Measurements from ENCODE around the gene SLC45A1. TPM values are rescaled to one million over a fixed set of nuclear protein-coding genes. Genes with fewer than 3 reads are reported as not detected.

SLC45A1 gene
- total RNA-seq, 2 experiments from 2014 or later: 0.52 to 0.74 TPM

DNA sequence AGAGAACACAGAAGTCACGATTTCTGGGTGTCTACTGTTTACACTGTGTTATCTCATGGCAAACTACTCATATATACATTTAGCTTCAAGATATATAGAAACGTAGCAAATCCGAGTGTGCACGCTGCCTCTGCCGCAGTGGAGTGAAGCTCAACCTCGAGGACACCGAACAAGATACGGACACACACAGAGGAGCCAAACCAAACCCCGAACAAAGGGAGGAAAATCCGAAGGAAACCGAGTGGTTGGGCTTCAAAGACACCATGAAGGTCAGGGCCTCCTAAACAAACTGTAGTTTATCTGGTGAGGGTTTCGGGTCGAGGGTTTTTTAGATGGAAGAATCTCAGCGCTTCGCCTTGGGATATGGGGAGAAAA lies 34.5 kb downstream of the SLC45A1 start:
- Mint-ChIP-seq H3K27me3 (ENCODE audit: low read depth) (no peaks in the 10 kb centered on the region), H3K4me3 (no peak overlapping the region), H3K27ac (peak overlapping the region; percentile 35), H3K36me3 (ENCODE audit: low read depth) (peaks cover 5% of the 10 kb centered on the region), H3K9me3 (no peaks in the 10 kb centered on the region), H3K4me1 (ENCODE audit: low read depth) (peaks cover 4% of the 10 kb centered on the region)
- intact Hi-C loops (cut with micrococcal nuclease): no loop called here
- no peak for DNase-seq
- CTCF ChIA-PET: interaction anchor here (1.5 to 4.4 kb wide), 2 partner anchors 338 to 373 kb away, joined by 5 to 40 read pairs; no protein-coding TSS in a partner anchor

DNA sequence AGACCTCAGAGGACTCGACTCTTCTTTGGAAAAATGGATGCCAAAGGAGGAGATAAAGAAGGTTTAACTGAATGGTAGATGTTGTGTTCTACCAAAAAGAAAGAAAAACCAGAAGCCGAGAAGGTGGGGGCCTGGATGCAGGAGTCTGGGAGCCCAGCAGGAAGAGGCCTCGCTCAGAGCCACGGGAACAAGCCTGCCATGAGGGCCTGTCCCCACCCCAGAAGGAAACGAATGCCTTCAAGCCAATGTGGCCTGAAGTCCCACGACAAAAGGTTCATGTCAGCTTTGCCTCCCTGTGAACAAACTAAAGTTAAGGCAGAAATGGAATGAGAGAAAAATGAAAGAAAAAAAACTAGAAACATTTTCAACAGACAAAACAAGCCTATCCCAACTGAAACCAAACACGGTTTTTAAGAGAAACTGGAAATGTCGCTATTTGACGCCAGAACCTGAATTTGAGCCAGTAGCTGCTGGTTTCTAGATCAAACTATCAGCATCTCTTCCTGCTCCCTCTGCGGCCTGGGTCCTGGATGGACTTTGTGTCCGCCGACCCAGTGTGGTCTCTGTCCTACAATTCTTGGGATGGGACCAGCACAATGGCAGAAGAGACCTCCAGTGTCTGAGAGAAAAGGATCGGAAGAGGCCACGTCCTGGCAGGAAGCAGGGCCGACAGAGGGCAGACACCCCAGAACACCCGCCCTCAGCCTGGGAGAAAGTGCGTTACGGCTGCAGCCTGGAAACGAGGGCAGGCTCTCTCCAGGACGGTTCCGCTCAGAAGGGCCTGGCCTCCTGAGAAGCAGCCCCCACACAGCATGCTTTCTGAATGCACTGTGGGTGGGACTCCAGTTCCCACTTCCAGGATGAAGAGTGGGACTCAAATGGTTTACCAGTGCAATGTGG lies 35.2 kb downstream of the SLC45A1 start:
- Mint-ChIP-seq H3K4me3 (no peak overlapping the region), H3K27ac (peak overlapping the region; percentile 35), H3K9me3 (no peaks in the 10 kb centered on the region), H3K27me3 (ENCODE audit: low read depth) (no peaks in the 10 kb centered on the region), H3K4me1 (ENCODE audit: low read depth) (peaks cover 4% of the 10 kb centered on the region), H3K36me3 (ENCODE audit: low read depth) (peaks cover 10% of the 10 kb centered on the region)
- CTCF ChIA-PET: interaction anchor here (1.5 kb wide), 1 partner anchor 373 kb away, joined by 5 read pairs; no protein-coding TSS in a partner anchor
- intact Hi-C loops (cut with micrococcal nuclease): no loop called here
- no peak for DNase-seq

DNA sequence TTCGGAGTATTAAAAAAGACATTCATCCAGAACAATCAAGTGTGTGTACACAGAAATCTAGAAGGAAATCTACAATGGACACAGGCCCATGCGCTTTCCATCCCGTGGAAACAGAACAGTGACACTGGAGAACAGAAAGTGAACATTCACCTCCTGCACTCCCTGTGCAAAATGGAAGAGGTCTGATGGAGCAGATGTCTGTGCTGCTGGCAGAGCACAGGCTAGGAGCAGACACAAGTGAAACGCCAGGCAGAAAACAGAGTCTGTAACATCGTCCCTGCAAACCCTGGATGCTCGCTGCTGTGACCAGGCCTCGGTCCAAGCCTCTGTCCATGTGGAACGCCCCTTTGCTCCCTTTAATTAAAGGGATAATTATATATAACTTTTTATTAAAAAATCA lies 36.1 kb downstream of the SLC45A1 start:
- CTCF ChIA-PET: no interaction called here
- no peak overlapping the region for H3K27ac Mint-ChIP-seq
- H3K9me3 Mint-ChIP-seq: no peaks in the 10 kb centered on the region
- no peak overlapping the region for H3K4me3 Mint-ChIP-seq
- no peak for DNase-seq
- H3K27me3 Mint-ChIP-seq (ENCODE audit: low read depth): no peaks in the 10 kb centered on the region
- peaks cover 11% of the 10 kb centered on the region for H3K36me3 Mint-ChIP-seq (ENCODE audit: low read depth)
- no peaks in the 10 kb centered on the region for H3K4me1 Mint-ChIP-seq (ENCODE audit: low read depth)
- intact Hi-C loops (cut with micrococcal nuclease): no loop called here

DNA sequence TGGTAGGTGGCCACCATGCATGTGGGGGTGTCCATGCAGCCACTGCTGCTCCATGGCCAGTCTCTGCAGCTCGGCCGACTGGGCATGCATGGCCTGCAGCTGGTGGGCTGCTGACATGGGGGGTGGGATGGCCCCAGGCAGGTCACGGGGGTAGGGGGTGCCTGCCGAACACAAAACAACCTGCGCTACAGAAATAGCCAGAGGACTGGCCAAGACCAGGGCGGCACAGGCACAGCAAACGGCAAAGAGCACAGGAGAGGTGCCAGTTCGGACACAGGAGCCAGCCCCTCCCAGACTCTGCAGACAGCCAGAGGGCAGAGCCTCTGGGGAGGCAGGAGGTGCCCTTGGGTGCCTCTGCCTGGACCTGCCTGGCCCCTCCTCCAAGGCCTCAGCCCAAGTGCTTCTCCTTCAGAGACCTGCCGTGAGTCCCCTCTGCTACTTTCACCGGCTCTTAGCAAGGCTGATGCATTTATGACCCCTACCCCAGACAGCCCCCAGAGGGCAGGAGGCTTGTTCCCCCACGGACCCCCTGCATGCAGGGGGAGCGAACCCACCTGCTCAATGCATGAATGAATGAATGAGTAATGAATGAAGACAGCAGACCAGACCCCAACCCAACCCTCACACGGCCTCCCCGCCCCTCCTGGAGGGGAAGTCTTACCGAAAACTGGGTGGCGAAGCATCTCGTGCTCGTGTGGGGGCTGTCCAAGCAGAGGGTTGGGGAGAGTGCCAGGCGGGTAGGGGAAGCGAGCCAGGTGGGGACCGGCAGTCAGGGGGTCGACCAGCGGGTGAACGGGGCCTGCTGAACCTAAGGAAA lies 37.7 kb downstream of the SLC45A1 start:
- Mint-ChIP-seq H3K9me3 (no peaks in the 10 kb centered on the region), H3K27ac (no peak overlapping the region), H3K4me1 (ENCODE audit: low read depth) (no peaks in the 10 kb centered on the region), H3K27me3 (ENCODE audit: low read depth) (no peaks in the 10 kb centered on the region), H3K4me3 (no peak overlapping the region), H3K36me3 (ENCODE audit: low read depth) (peaks cover 13% of the 10 kb centered on the region)
- intact Hi-C loops (cut with micrococcal nuclease): no loop called here
- CTCF ChIA-PET: no interaction called here
- DNase-seq: no peak

DNA sequence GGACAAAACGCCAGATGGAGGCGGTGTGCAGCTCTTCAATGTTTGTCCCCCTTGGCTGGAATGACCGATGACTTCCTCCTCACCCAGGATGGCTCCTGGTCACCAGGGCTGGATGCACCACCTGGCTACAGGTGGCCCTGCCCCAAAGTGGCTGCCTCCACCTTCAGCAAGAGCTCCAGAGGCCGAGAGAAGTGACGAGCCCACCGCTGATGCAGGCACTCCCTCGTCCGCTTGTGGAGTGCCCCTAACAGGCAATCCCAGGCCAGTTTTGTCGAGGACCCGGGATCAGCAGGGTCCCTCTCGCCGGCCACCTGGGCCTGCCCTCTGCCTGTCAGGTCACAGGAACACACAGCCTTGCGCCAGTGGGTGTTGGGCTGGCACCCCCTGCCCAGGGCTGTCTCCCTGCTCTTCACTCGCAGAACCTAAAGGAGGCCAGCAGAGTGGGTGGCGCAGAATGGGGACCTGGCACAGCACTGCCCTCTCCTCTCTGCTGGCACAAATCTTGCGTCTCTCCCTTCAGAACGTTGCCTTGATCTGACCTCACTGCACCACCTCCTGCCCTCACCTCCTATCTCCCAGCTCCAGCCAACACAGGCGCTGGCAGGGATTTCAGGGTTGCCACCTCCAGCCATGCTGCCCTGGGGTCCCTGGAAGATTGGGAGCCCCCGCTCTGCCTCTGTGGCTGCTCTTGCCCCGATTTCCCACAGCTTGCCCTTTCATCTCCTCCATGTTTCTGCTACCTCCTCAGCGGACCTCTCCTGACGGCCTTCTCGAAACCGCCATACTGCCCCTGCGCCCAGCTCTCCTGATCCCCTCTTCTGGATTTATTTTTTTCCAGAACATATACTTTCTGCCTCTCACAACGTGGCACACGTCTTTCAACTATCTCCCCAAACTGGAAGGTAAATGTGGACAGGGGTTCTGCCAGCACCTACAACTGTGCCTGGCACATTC lies 38.6 kb downstream of the SLC45A1 start:
- intact Hi-C loops (cut with micrococcal nuclease): no loop called here
- Mint-ChIP-seq H3K9me3 (no peaks in the 10 kb centered on the region), H3K27ac (no peak overlapping the region), H3K36me3 (ENCODE audit: low read depth) (peaks cover 13% of the 10 kb centered on the region), H3K4me1 (ENCODE audit: low read depth) (no peaks in the 10 kb centered on the region), H3K4me3 (no peak overlapping the region), H3K27me3 (ENCODE audit: low read depth) (no peaks in the 10 kb centered on the region)
- CTCF ChIA-PET: interaction anchor here (1.1 kb wide), 1 partner anchor 7 kb away, joined by 5 read pairs; no protein-coding TSS in a partner anchor
- no peak for DNase-seq

DNA sequence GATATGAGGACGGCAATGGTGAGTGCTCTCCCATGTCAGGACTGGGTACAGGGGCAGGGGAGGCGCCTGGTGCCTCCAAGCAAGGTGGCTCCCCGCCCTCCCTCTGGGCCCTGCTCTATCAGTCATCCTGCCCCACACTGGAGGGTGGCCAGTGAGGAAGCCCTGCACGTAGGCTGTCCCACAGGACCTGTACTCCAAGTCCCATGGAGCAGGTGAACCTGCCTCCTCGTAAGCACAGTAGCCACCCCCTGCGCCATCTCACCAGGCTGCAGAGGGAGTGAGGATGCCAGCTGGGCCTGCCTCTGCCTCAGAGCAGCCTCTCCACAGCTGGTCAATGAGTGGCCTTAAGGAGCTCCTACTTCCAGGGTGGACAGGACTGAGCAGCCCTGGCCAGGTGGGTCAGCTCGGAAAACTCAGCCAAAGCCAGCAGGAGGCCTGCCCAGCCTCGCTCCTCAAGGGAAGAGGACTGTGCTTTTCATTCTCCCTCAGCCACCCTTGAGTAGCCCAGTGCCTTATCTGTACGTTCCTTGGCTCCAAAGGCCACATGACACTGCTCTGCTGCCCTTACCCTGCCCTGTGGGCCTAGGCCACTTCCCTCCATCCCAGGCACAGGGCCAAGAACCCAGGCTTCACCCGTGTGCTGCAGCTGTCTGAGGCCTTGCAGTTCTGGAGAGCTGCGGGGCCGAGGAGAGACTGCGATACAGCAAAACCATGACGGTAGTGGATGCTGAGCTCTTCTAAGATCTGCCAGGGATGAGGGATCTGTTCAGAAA lies 39.6 kb downstream of the SLC45A1 start:
- CTCF ChIA-PET: interaction anchor here (1.1 kb wide), 1 partner anchor 8 kb away, joined by 5 read pairs; no protein-coding TSS in a partner anchor
- no peaks in the 10 kb centered on the region for H3K9me3 Mint-ChIP-seq
- H3K27ac Mint-ChIP-seq: no peak overlapping the region
- no peaks in the 10 kb centered on the region for H3K4me1 Mint-ChIP-seq (ENCODE audit: low read depth)
- no peaks in the 10 kb centered on the region for H3K27me3 Mint-ChIP-seq (ENCODE audit: low read depth)
- DNase-seq: no peak
- no peak overlapping the region for H3K4me3 Mint-ChIP-seq
- H3K36me3 Mint-ChIP-seq (ENCODE audit: low read depth): peaks cover 13% of the 10 kb centered on the region
- intact Hi-C loops (cut with micrococcal nuclease): no loop called here

DNA sequence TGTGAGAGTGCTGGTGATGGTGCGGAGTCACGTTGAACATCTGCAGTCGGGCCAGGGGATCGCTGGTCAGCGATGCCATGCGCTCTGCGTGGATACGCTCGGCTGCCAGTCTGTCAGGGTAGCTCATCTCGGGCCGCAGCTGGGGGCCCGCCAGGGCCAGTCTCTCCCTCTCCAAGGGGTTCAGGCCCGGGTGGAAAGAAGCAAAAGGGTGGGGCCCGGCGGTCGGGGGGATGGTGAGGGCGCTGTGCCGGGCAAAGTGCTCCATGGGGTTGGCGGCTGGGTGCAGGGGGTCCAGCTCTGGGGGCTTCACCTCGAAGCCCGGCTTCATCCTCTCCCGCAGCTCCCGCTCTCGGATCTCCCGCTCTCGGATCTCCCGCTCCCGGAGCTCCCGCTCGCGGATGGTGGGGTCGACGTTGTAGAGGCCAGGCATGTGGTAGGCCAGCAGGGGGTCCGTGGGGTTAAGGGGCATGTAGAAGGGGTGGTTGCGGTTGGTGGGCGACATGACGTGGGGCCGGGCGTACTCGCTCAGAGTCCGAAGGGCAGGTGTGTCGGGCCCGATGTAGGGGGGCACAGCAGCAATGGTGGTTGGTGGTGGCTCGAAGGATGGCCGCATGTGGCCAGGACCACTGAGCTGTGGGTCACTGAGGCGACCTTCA lies 40.5 kb downstream of the SLC45A1 start:
- Mint-ChIP-seq H3K4me1 (ENCODE audit: low read depth) (no peaks in the 10 kb centered on the region), H3K9me3 (no peaks in the 10 kb centered on the region), H3K27me3 (ENCODE audit: low read depth) (no peaks in the 10 kb centered on the region), H3K27ac (no peak overlapping the region), H3K4me3 (no peak overlapping the region), H3K36me3 (ENCODE audit: low read depth) (peaks cover 11% of the 10 kb centered on the region)
- DNase-seq: no peak
- intact Hi-C loops (cut with micrococcal nuclease): no loop called here
- CTCF ChIA-PET: no interaction called here

DNA sequence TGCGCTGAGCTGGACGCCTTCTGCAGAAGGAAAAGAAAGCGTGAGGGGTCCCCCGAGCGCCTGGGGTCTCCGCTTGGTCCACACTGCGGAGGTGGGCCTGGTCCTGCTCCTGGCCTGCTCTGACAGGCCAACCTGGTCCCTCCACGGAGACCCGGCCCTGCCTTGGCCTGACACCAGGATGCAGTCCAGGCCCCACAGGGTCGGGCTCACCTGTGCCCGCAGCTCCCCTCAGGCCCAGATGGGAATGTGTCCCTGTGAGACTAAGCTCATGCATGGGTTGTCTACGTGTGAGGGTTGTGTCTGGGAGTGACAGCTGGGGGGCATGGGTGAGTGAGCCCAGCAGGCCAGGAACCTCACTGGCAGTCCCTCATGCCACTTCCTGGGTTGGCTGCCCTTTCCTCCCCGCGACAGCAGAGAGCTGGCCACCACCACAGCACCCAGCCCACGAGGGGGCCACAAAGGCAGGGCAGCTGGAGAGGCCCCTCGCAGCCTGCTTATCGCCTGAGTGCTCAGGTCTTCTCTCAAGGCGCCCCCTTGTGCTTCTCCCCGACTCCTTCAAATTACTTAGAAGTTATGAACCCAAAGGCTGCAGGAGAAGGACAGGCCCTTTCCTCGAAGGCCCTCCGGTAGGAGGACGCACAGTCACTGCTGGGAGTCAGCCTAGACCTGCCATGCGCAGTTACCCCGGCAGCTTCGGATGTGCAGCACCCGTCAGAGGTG lies 41.1 kb downstream of the SLC45A1 start:
- H3K36me3 Mint-ChIP-seq (ENCODE audit: low read depth): peaks cover 11% of the 10 kb centered on the region
- no peaks in the 10 kb centered on the region for H3K4me1 Mint-ChIP-seq (ENCODE audit: low read depth)
- CTCF ChIA-PET: interaction anchor here (1.0 kb wide), 1 partner anchor 341 kb away, joined by 3 read pairs; no protein-coding TSS in a partner anchor
- no peak overlapping the region for H3K4me3 Mint-ChIP-seq
- DNase-seq: no peak
- no peaks in the 10 kb centered on the region for H3K9me3 Mint-ChIP-seq
- no peak overlapping the region for H3K27ac Mint-ChIP-seq
- H3K27me3 Mint-ChIP-seq (ENCODE audit: low read depth): no peaks in the 10 kb centered on the region
- intact Hi-C loops (cut with micrococcal nuclease): no loop called here

DNA sequence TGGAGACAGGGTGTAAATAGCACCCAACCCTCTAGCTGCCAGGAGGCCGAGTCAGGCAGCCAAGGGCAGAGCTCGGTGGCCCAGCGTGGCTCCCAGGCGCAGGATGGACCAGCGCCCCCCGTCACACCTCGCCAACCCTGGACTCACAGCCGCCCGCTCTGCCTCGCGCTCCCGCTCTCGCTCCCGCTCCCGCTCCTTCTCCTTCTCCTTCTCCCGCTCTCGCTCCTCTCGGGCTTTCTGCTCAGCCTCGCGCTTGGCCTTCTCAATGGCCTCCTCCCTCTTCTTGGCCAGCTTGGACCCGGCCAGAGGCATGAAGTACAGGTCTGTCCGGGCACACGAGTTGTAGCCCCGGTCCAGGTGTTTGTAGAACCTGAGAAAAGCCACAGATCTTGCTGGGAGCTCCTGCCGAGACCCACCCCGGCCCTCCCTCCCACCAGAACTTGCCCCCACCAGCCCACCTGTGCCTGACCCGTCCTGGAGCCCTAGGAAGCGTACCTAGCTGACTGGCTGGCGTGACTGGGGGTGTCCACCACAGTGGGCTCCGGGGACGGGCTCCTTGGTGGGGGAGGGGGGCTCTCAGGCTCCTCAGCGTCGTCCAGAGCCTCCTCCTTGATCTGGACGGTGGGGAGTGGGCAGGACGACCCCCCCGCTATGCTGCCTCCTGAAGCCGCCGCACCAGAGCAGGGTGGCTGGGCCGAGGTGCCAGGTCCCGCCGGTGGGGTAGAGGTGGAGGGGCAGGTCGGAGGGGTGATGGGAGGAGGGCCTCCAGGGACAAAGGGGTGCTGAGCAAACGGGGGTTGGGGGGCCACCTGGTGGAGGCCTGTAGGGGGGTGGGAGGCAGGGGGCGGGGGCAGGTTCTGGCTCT lies 41.9 kb downstream of the SLC45A1 start:
- Mint-ChIP-seq H3K27ac (no peak overlapping the region), H3K4me1 (ENCODE audit: low read depth) (no peaks in the 10 kb centered on the region), H3K27me3 (ENCODE audit: low read depth) (no peaks in the 10 kb centered on the region), H3K36me3 (ENCODE audit: low read depth) (peaks cover 11% of the 10 kb centered on the region), H3K4me3 (no peak overlapping the region), H3K9me3 (no peaks in the 10 kb centered on the region)
- CTCF ChIA-PET: interaction anchor here (1.0 kb wide), 1 partner anchor 342 kb away, joined by 3 read pairs; no protein-coding TSS in a partner anchor
- no peak for DNase-seq
- intact Hi-C loops (cut with micrococcal nuclease): no loop called here
